ENCODE results near the gene RTF2.

Gene RTF2

DNA sequence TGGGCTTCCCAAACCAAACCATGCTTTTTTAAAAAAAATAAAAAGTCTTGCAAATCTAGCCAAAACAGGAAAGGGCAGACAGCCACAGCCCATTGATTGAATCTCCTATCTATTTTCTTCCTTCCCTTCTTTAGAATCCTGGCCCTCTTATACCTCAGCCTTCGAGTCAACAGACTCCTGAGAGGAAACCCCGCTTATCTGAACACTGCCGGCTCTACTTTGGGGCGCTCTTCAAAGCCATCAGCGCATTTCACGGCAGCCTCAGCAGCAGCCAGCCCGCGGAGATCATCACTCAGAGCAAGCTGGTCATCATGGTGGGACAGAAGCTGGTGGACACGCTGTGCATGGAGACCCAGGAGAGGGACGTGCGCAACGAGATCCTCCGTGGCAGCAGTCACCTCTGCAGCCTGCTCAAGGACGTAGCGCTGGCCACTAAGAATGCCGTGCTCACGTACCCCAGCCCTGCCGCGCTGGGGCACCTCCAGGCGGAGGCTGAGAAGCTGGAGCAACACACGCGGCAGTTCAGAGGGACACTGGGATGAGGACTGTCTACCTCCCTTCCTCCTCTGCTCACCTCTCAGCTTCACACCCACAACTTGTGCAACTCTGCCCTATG is 10.1 kb upstream of the RTF2 start:
- DNase-seq (ENCODE audit: low read depth) = no peak
- no peak overlapping the region for H3K4me3 ChIP-seq (ENCODE audit: low read depth, low read length)
- TF ChIP-seq CTCF (IDR thresholded peaks at IDR 0.05; ENCODE audit: low read depth, low read length, missing control alignments) = no peak

DNA sequence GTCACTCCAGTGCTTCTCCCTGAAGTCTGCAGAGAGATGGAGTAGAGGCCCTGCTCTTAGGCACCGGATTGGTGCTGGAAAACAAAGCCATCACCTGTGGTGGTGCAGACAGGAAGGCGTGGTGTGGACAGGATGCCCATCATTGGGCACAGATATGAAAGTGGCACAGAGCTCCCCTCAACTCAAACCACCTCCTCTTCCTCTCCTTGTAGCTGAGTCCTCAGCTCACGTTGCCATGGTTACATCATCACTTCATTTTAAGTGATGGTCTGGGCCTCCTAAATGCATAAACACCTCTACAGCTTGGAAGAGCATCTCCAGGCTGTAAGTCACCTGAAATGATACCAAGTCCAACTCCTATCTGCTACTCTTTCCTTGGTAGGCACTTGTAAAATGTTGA is 8.0 kb upstream of the RTF2 start:
- H3K4me3 ChIP-seq (ENCODE audit: low read depth, low read length) = no peak overlapping the region
- TF ChIP-seq CTCF (IDR thresholded peaks at IDR 0.05; ENCODE audit: low read depth, low read length, missing control alignments) = no peak
- no peak for DNase-seq (ENCODE audit: low read depth)

- DNase-seq (ENCODE audit: low read depth) = no peak
- no peak for TF ChIP-seq CTCF (IDR thresholded peaks at IDR 0.05; ENCODE audit: low read depth, low read length, missing control alignments)
- no peak overlapping the region for H3K4me3 ChIP-seq (ENCODE audit: low read depth, low read length)
Observed at GRCh38 chr20:56461576-56461975, 6.9 kb upstream of the RTF2 start.

DNA sequence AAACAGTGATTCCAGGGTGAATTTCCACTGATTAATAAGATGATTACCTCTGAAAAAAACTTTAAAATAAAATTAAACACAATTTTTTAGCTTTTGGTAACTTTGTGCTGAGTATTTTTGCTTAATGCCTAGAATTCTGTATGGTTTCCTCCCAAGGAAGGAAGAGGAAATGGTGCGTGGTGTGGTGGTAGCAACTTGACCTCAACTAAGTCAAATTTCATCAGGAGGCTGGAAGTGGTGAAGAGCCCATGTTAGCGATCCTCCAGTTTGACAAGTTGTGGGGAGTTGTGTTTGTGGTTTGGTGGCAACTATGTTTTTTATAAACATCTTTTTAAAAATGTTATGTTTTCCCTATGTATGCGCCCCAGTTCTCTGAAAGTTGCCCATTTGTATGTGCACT is 5.0 kb upstream of the RTF2 start:
- no peak for DNase-seq (ENCODE audit: low read depth)
- H3K4me3 ChIP-seq (ENCODE audit: low read depth, low read length) = no peak overlapping the region
- no peak for TF ChIP-seq CTCF (IDR thresholded peaks at IDR 0.05; ENCODE audit: low read depth, low read length, missing control alignments)

DNA sequence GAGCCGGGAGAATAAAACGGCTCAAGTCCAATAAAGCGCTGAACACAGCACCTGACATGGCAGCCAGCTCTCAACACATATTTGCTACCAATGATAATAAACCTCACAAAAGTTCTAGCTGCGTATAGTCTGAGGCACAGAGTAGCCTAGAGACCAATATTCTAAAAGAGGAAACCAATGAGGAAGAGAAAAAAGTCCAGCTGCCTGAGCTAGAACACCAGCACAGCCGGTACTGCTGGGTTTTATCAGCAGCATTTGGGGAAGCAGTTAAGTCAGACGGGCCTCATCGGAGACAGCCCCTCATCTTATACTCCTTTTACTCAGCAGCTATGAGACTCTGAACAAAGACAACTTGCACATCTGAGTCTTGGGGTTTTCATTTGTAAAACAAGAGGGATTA is 2.4 kb upstream of the RTF2 start:
- DNase-seq (ENCODE audit: low read depth) = peak; percentile 30
- H3K4me3 ChIP-seq (ENCODE audit: low read depth, low read length) = no peak overlapping the region
- TF ChIP-seq CTCF (IDR thresholded peaks at IDR 0.05; ENCODE audit: low read depth, low read length, missing control alignments) = no peak

DNA sequence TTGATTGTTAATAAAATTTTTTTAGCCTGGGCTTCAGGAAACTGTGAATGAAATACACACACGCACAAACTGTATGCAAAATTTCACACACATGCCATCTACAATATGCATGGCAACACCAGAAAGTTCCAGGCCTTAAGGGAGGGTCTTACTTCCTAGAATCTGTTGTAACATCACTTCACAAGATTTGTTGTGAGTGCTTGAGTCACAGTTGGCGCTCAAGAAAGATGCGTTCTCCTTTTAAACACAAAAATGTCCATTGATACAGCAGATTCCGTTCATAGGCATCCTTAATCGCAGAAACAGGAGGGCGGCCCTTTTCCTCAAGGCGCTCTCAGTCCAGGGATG is 485 bp upstream of the RTF2 start:
- H3K4me3 ChIP-seq (ENCODE audit: low read depth, low read length) = peak overlapping the region; percentile 71
- no peak for TF ChIP-seq CTCF (IDR thresholded peaks at IDR 0.05; ENCODE audit: low read depth, low read length, missing control alignments)
- DNase-seq (ENCODE audit: low read depth) = no peak

- TF ChIP-seq CTCF (IDR thresholded peaks at IDR 0.05; ENCODE audit: low read depth, low read length, missing control alignments) = no peak
- peak overlapping the region; percentile 71 for H3K4me3 ChIP-seq (ENCODE audit: low read depth, low read length)
- no peak for DNase-seq (ENCODE audit: low read depth)
Observed at GRCh38 chr20:56469077-56469449, 636 bp downstream of the RTF2 start.
